ENCODE measurements around the gene STK32B. TPM values are rescaled to one million over a fixed set of nuclear protein-coding genes. Genes with fewer than 3 reads are reported as not detected.

Gene STK32B
- total and polyA plus RNA-seq, 2 of the 4 experiments (the other 2 are of a cell fraction): 5.5 to 6.3 TPM

GRCh38 chr4:5072948-5073347 lies 21.7 kb downstream of the STK32B start:
- Histone ChIP-seq H4K8ac (ENCODE audit: low read depth in 2 of 2, low read length in 2 of 2) (no peak overlapping the region), H3K36me3 (ENCODE audit: control insufficient read depth, insufficient read depth, low read length) (no peaks in the 10 kb centered on the region), H3K4me1 (ENCODE audit: control insufficient read depth, insufficient read depth, low read length) (no peaks in the 10 kb centered on the region), H2AFZ (replicated peaks; ENCODE audit: low read length, poor library complexity) (no peak overlapping the region), H3K9ac (ENCODE audit: low read depth, low read length) (no peak overlapping the region), H3K23ac (ENCODE audit: low read depth, low read length) (no peak overlapping the region), H3K4me2 (ENCODE audit: low read depth, low read length) (no peak overlapping the region), H3K18ac (ENCODE audit: low read depth, low read length) (no peak overlapping the region), H3K9me1 (ENCODE audit: insufficient read depth, low read length) (no peaks in the 10 kb centered on the region; the same call in 1 of the 2 replicates), H4K20me1 (ENCODE audit: insufficient read depth, low read length) (peaks cover 8% of the 10 kb centered on the region; the same call in 1 of the 2 replicates), H3K4me3 (ENCODE audit: insufficient read depth, low read depth, low read length) (no peak overlapping the region), H3K79me1 (ENCODE audit: low read depth in 1 of 2, low read length in 2 of 2) (peaks cover 0 to 19% of the 10 kb centered on the region in 2 experiments; a peak in 2 of 4 replicates), H3K9me3 (ENCODE audit: control insufficient read depth, insufficient read depth, low read length) (no peaks in the 10 kb centered on the region), H2BK20ac (ENCODE audit: low read depth, low read length) (no peak overlapping the region), H3K27me3 (ENCODE audit: control insufficient read depth, insufficient read depth, low read length) (no peaks in the 10 kb centered on the region), H2AK9ac (replicated peaks; ENCODE audit: low read depth, low read length, poor library complexity) (no peak overlapping the region), H4K5ac (ENCODE audit: low read depth, low read length) (no peak overlapping the region), H2AK5ac (ENCODE audit: low read depth, low read length) (no peak overlapping the region), H3K4ac (ENCODE audit: low read depth, low read length) (no peak overlapping the region), H3K56ac (ENCODE audit: extremely low read depth, insufficient read depth, low read length) (no peak overlapping the region), H2BK5ac (ENCODE audit: low read depth, low read length, poor library complexity, severe bottlenecking) (no peak overlapping the region), H3K14ac (replicated peaks; ENCODE audit: low read depth, low read length) (no peak overlapping the region), H3K27ac (ENCODE audit: insufficient read depth, low read length) (no peak overlapping the region), H2BK120ac (ENCODE audit: low read depth, low read length) (no peak overlapping the region), H4K91ac (ENCODE audit: insufficient read depth, low read depth, low read length) (no peak overlapping the region), H2BK15ac (ENCODE audit: low read depth, low read length) (no peak overlapping the region)
- in situ Hi-C loops (cut with MboI; ENCODE audit: low sequenced_read_pairs): no loop called here
- ChIA-PET CTCF (no interaction called here), POLR2A (ENCODE audit: unreplicated experiment) (no interaction called here)
- no CpG with 5 or more reads among the region's 1 CpG for WGBS, 2 experiments (ENCODE audit: extremely low coverage in 2 of 2, insufficient read length in 1 of 2)
- no peak for TF ChIP-seq MAFK (IDR thresholded peaks at IDR 0.05; ENCODE audit: low read depth, low read length)
- TF ChIP-seq, protein P1, sequence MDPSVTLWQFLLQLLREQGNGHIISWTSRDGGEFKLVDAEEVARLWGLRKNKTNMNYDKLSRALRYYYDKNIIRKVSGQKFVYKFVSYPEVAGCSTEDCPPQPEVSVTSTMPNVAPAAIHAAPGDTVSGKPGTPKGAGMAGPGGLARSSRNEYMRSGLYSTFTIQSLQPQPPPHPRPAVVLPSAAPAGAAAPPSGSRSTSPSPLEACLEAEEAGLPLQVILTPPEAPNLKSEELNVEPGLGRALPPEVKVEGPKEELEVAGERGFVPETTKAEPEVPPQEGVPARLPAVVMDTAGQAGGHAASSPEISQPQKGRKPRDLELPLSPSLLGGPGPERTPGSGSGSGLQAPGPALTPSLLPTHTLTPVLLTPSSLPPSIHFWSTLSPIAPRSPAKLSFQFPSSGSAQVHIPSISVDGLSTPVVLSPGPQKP (IDR thresholded peaks at IDR 0.05; ENCODE audit: borderline replicate concordance, low read depth, low read length): no peak
- no peak for TF ChIP-seq CTCF (conservative IDR thresholded peaks at IDR 0.05; ENCODE audit: low read depth, low read length)
- no peak for TF ChIP-seq FOS (IDR thresholded peaks at IDR 0.05; ENCODE audit: low read depth, low read length)
- no peak for TF ChIP-seq RCOR1 (IDR thresholded peaks at IDR 0.05; ENCODE audit: insufficient replicate concordance, low read length)
- TF ChIP-seq NFE2L2 (IDR thresholded peaks at IDR 0.05; ENCODE audit: low read depth, low read length): no peak
- TF ChIP-seq USF2 (IDR thresholded peaks at IDR 0.05; ENCODE audit: low read depth, low read length): no peak
- TF ChIP-seq CEBPB (IDR thresholded peaks at IDR 0.05; ENCODE audit: low read depth, low read length): no peak
- ATAC-seq (ENCODE audit: low read depth): no peak
- DNase-seq: no peak
- intact Hi-C loops (cut with micrococcal nuclease): no loop called here
- no TSS peak for BruUV-seq (replicated peaks)
- dilution Hi-C loops (cut with HindIII; ENCODE audit: low sequenced_read_pairs, unreplicated experiment): no loop called here
